Trophoblast cell (in vitro differentiated cells and primary cell): Measurements from ENCODE around the gene FCN1.

ENCODE experiments used
- DNase-seq, 2 donors: peaks; one replicate each; pipeline ENCODE4 v3.0.0-alpha.2; 2016
- H2AFZ ChIP-seq: 2 replicates; pipeline ENCODE4 v1.6.1; 2013; ENCODE audit warnings: low read length, moderate library complexity, mild to moderate bottlenecking; ENCODE audit not compliant: insufficient read depth, poor library complexity
- H2AK5ac ChIP-seq: 2 replicates; pipeline ENCODE4 v1.6.1; 2013; ENCODE audit warnings: mild to moderate bottlenecking, low read length
- H2BK120ac ChIP-seq: 2 replicates; pipeline ENCODE4 v1.6.1; 2013; ENCODE audit warnings: low read length, mild to moderate bottlenecking, moderate library complexity; ENCODE audit not compliant: insufficient read depth, poor library complexity
- H2BK12ac ChIP-seq: 2 replicates; pipeline ENCODE4 v1.6.1; 2013; ENCODE audit warnings: mild to moderate bottlenecking, low read length, moderate library complexity
- H2BK5ac ChIP-seq: 2 replicates; pipeline ENCODE4 v1.6.1; 2013; ENCODE audit warnings: low read length, low read depth, moderate library complexity, mild to moderate bottlenecking; ENCODE audit not compliant: poor library complexity
- H3K14ac ChIP-seq: 2 replicates; pipeline ENCODE4 v1.6.1; 2013; ENCODE audit warnings: mild to moderate bottlenecking, low read length
- H3K18ac ChIP-seq: 2 replicates; pipeline ENCODE4 v1.6.1; 2013; ENCODE audit warnings: mild to moderate bottlenecking, low read length
- H3K23ac ChIP-seq: 2 replicates; pipeline ENCODE4 v1.6.1; 2013; ENCODE audit warnings: low read length
- H3K27ac ChIP-seq: 2 replicates; pipeline ENCODE4 v1.5.1; 2013; ENCODE audit warnings: low read depth, mild to moderate bottlenecking, inconsistent platforms, low read length, moderate library complexity
- H3K27me3 ChIP-seq: 2 replicates; pipeline ENCODE4 v1.6.1; 2013; ENCODE audit warnings: inconsistent platforms, mild to moderate bottlenecking, low read length, moderate library complexity; ENCODE audit not compliant: insufficient read depth
- H3K36me3 ChIP-seq, 2 experiments: 1 replicate in 1 of 2; 2 replicates in 1 of 2; pipeline ENCODE4 v1.6.1; 2013; ENCODE audit warnings: low read length in 2 of 2, mild to moderate bottlenecking in 2 of 2, moderate library complexity in 1 of 2; ENCODE audit not compliant: insufficient read depth in 2 of 2, control insufficient read depth in 1 of 2
- H3K4ac ChIP-seq: 2 replicates; pipeline ENCODE4 v1.6.1; 2013; ENCODE audit warnings: low read depth, mild to moderate bottlenecking, low read length, moderate library complexity
- H3K4me1 ChIP-seq, 2 experiments: 1 replicate in 1 of 2; 2 replicates in 1 of 2; pipeline ENCODE4 v1.6.1; 2013; ENCODE audit warnings: low read length in 2 of 2, mild to moderate bottlenecking in 2 of 2, moderate library complexity in 1 of 2; ENCODE audit not compliant: insufficient read depth in 2 of 2, control insufficient read depth in 1 of 2
- H3K4me2 ChIP-seq: 2 replicates; pipeline ENCODE4 v1.6.1; 2013; ENCODE audit warnings: inconsistent platforms, mild to moderate bottlenecking, low read length, moderate library complexity
- H3K4me3 ChIP-seq: 2 replicates; pipeline ENCODE4 v1.5.1; 2013; ENCODE audit warnings: mild to moderate bottlenecking, low read depth, low read length, inconsistent platforms
- H3K79me1 ChIP-seq: one replicate; pipeline ENCODE4 v1.6.1; 2013; ENCODE audit warnings: low read length
- H3K79me2 ChIP-seq: 2 replicates; pipeline ENCODE4 v1.6.1; 2013; ENCODE audit warnings: low read length, mild to moderate bottlenecking; ENCODE audit not compliant: control insufficient read depth, insufficient read depth, poor library complexity
- H3K9ac ChIP-seq: 2 replicates; pipeline ENCODE4 v1.6.1; 2013; ENCODE audit warnings: mild to moderate bottlenecking, low read length
- H3K9me3 ChIP-seq: 2 replicates; pipeline ENCODE4 v1.6.1; 2013; ENCODE audit warnings: low read depth, mild to moderate bottlenecking, control low read depth, inconsistent platforms, low read length; ENCODE audit not compliant: insufficient read depth
- H4K12ac ChIP-seq: 2 replicates; pipeline ENCODE4 v1.6.1; 2013; ENCODE audit warnings: low read depth, mild to moderate bottlenecking, low read length, moderate library complexity
- H4K8ac ChIP-seq: 2 replicates; pipeline ENCODE4 v1.6.1; 2013; ENCODE audit warnings: low read depth, mild to moderate bottlenecking, low read length, moderate library complexity
- H4K91ac ChIP-seq: one replicate; pipeline ENCODE4 v1.6.1; 2013; ENCODE audit warnings: low read depth, mild to moderate bottlenecking, low read length, moderate library complexity
- WGBS: extraction: QIAGEN DNeasy Blood & Tissue Kit; methylation state at CpG from one replicate; pipeline ENCODE4 v1.1.7; 2013; ENCODE audit warnings: missing lambda C conversion rate; ENCODE audit not compliant: insufficient read length, insufficient coverage; ENCODE audit errors: extremely low coverage; 5-methylcytosine and 5-hydroxymethylcytosine counted together

Gene FCN1

GRCh38 chr9:134937566-134938345 is 20.0 kb upstream of the FCN1 start:
- H3K9me3 ChIP-seq: peaks cover 4% of the 10 kb centered on the region
- no peak overlapping the region for H2BK5ac ChIP-seq
- H4K8ac ChIP-seq: no peak overlapping the region
- no CpG with 5 or more reads among the region's 11 CpGs for WGBS
- H3K9ac ChIP-seq: no peak overlapping the region
- H3K27me3 ChIP-seq: no peaks in the 10 kb centered on the region
- H3K14ac ChIP-seq: no peak overlapping the region
- H4K91ac ChIP-seq: no peak overlapping the region
- H3K23ac ChIP-seq: no peak overlapping the region
- H2BK12ac ChIP-seq: no peak overlapping the region
- DNase-seq: no peak
- no peak overlapping the region for H3K18ac ChIP-seq
- no peak overlapping the region for H3K4ac ChIP-seq
- H2BK120ac ChIP-seq: no peak overlapping the region
- H3K36me3 ChIP-seq: no peaks in the 10 kb centered on the region
- no peaks in the 10 kb centered on the region for H3K4me1 ChIP-seq
- no peak overlapping the region for H3K4me2 ChIP-seq
- no peak overlapping the region for H2AK5ac ChIP-seq
- H3K79me2 ChIP-seq: no peaks in the 10 kb centered on the region
- no peak overlapping the region for H3K4me3 ChIP-seq
- H3K27ac ChIP-seq: no peak overlapping the region
- H4K12ac ChIP-seq: no peak overlapping the region
- H3K79me1 ChIP-seq: no peaks in the 10 kb centered on the region
- no peak overlapping the region for H2AFZ ChIP-seq

- Histone ChIP-seq H3K79me1 (no peaks in the 10 kb centered on the region), H3K9me3 (peaks cover 4% of the 10 kb centered on the region), H3K14ac (no peak overlapping the region), H3K79me2 (no peaks in the 10 kb centered on the region), H2AFZ (no peak overlapping the region), H4K12ac (no peak overlapping the region), H3K9ac (no peak overlapping the region), H4K91ac (no peak overlapping the region), H3K4me2 (no peak overlapping the region), H3K36me3 (no peaks in the 10 kb centered on the region), H4K8ac (no peak overlapping the region), H3K4me3 (no peak overlapping the region), H2BK5ac (no peak overlapping the region), H3K23ac (no peak overlapping the region), H2AK5ac (no peak overlapping the region), H3K27me3 (no peaks in the 10 kb centered on the region), H2BK12ac (no peak overlapping the region), H3K27ac (no peak overlapping the region), H3K18ac (no peak overlapping the region), H2BK120ac (no peak overlapping the region), H3K4ac (no peak overlapping the region), H3K4me1 (no peaks in the 10 kb centered on the region)
- DNase-seq: no peak
- WGBS: no CpG with 5 or more reads among the region's 9 CpGs
Measured at GRCh38 chr9:134937164-134937555, 19.4 kb upstream of the FCN1 start.

- no peak overlapping the region for H2AFZ ChIP-seq
- no peaks in the 10 kb centered on the region for H3K79me1 ChIP-seq
- H3K36me3 ChIP-seq: no peaks in the 10 kb centered on the region
- WGBS: no CpG with 5 or more reads among the region's 13 CpGs
- H3K27me3 ChIP-seq: no peaks in the 10 kb centered on the region
- no peak overlapping the region for H2AK5ac ChIP-seq
- no peak overlapping the region for H2BK5ac ChIP-seq
- no peak overlapping the region for H3K9ac ChIP-seq
- H3K4me3 ChIP-seq: no peak overlapping the region
- H3K4me2 ChIP-seq: no peak overlapping the region
- H4K12ac ChIP-seq: no peak overlapping the region
- H3K27ac ChIP-seq: no peak overlapping the region
- H3K4ac ChIP-seq: no peak overlapping the region
- no peak overlapping the region for H3K14ac ChIP-seq
- H3K23ac ChIP-seq: no peak overlapping the region
- no peak overlapping the region for H4K8ac ChIP-seq
- no peaks in the 10 kb centered on the region for H3K4me1 ChIP-seq
- no peak overlapping the region for H4K91ac ChIP-seq
- H3K79me2 ChIP-seq: no peaks in the 10 kb centered on the region
- H3K9me3 ChIP-seq: peaks cover 4% of the 10 kb centered on the region
- H3K18ac ChIP-seq: no peak overlapping the region
- DNase-seq: peak in 1 of 2 donors; percentile 36
- H2BK12ac ChIP-seq: no peak overlapping the region
- no peak overlapping the region for H2BK120ac ChIP-seq
Measured at GRCh38 chr9:134936346-134937163, 18.8 kb upstream of the FCN1 start.

- Histone ChIP-seq H3K4me3 (no peak overlapping the region), H3K27ac (no peak overlapping the region), H2BK120ac (no peak overlapping the region), H2AFZ (no peak overlapping the region), H3K14ac (no peak overlapping the region), H2BK5ac (no peak overlapping the region), H2AK5ac (no peak overlapping the region), H3K4me1 (no peaks in the 10 kb centered on the region), H3K36me3 (no peaks in the 10 kb centered on the region), H3K23ac (no peak overlapping the region), H3K9ac (no peak overlapping the region), H3K79me1 (no peaks in the 10 kb centered on the region), H3K27me3 (no peaks in the 10 kb centered on the region), H3K4me2 (no peak overlapping the region), H2BK12ac (no peak overlapping the region), H3K4ac (no peak overlapping the region), H3K9me3 (peaks cover 4% of the 10 kb centered on the region), H4K12ac (no peak overlapping the region), H4K91ac (no peak overlapping the region), H3K18ac (no peak overlapping the region), H3K79me2 (no peaks in the 10 kb centered on the region), H4K8ac (no peak overlapping the region)
- WGBS: no CpG with 5 or more reads among the region's 27 CpGs
- no peak for DNase-seq
Measured at GRCh38 chr9:134935701-134936345, 18.1 kb upstream of the FCN1 start.
